Ectodermal cell (in vitro differentiated cells): Measurements from ENCODE around the gene ACR. TPM values are rescaled to one million over a fixed set of nuclear protein-coding genes. Genes with fewer than 3 reads are reported as not detected.
A peak's percentile ranks its signal among the peaks of the same experiment; 100 is the strongest.

Experiments used
- H3K27ac ChIP-seq: 2 replicates; pipeline ENCODE4 v1.7.0; 2013; ENCODE audit warnings: mild to moderate bottlenecking, low read depth, low read length; ENCODE audit not compliant: insufficient read depth, poor library complexity, severe bottlenecking
- H3K27me3 ChIP-seq: 2 replicates; pipeline ENCODE4 v1.7.0; 2013; ENCODE audit warnings: mild to moderate bottlenecking, low read length; ENCODE audit not compliant: insufficient read depth, control insufficient read depth, poor library complexity, severe bottlenecking
- H3K36me3 ChIP-seq: one replicate; pipeline ENCODE4 v1.7.0; 2013; ENCODE audit warnings: low read length; ENCODE audit not compliant: control insufficient read depth, insufficient read depth
- H3K4me1 ChIP-seq: one replicate; pipeline ENCODE4 v1.7.0; 2013; ENCODE audit warnings: low read length; ENCODE audit not compliant: control insufficient read depth, insufficient read depth
- H3K4me3 ChIP-seq: 2 replicates; pipeline ENCODE4 v1.7.0; 2013; ENCODE audit warnings: low read depth, low read length, control low read depth; ENCODE audit not compliant: insufficient read depth
- H3K9me3 ChIP-seq: 2 replicates; pipeline ENCODE4 v1.7.0; 2013; ENCODE audit warnings: mild to moderate bottlenecking, low read length, moderate library complexity; ENCODE audit not compliant: control insufficient read depth
- WGBS, 2 experiments: methylation state at CpG; one replicate each; pipeline ENCODE4 v1.1.7; 2013; ENCODE audit warnings: missing lambda C conversion rate in 2 of 2; 5-methylcytosine and 5-hydroxymethylcytosine counted together
- polyA plus RNA-seq, 4 experiments: library from polyadenylated mRNA; stranded (reverse); fragments of 50-300 nt; gene quantifications; one replicate each; pipeline ENCODE4 v1.2.3, GENCODE V29; 2013

ACR gene
- 1.1 TPM for polyA plus RNA-seq (2013, experiment 1 of 4)
- polyA plus RNA-seq (2013, experiment 2 of 4) = 0.12 TPM
- polyA plus RNA-seq (2013, experiment 3 of 4) = 0.32 TPM
- 0.24 TPM for polyA plus RNA-seq (2013, experiment 4 of 4)

GRCh38 chr22:50737728-50738648, at the start of gene ACR:
Gene ACR, plus strand, starts transcription at chr22:50738204. Its CDS starts 32 bp downstream, at chr22:50738236.
- Histone ChIP-seq H3K4me3 (no peak within 1 kb of the TSS), H3K27me3 (peaks cover 42% of the 10 kb centered on the region), H3K4me1 (peaks cover 6% of the 10 kb centered on the region), H3K9me3 (no peaks in the 10 kb centered on the region), H3K27ac (no peak within 1 kb of the TSS), H3K36me3 (no peaks in the 10 kb centered on the region)
- 80 to 81% methylated on average over 13 of the region's 13 CpGs for WGBS, 2 experiments

GRCh38 chr22:50688448-50688847, 49.6 kb upstream of the ACR start:
- Histone ChIP-seq H3K36me3 (peaks cover 5% of the 10 kb centered on the region), H3K9me3 (no peaks in the 10 kb centered on the region), H3K4me1 (no peaks in the 10 kb centered on the region), H3K4me3 (no peak overlapping the region), H3K27ac (no peak overlapping the region), H3K27me3 (no peaks in the 10 kb centered on the region)
- 91 to 93% methylated on average over 5 of the region's 5 CpGs for WGBS, 2 experiments

GRCh38 chr22:50691521-50691920, 46.5 kb upstream of the ACR start:
- Histone ChIP-seq H3K4me1 (no peaks in the 10 kb centered on the region), H3K4me3 (no peak overlapping the region), H3K27me3 (no peaks in the 10 kb centered on the region), H3K9me3 (no peaks in the 10 kb centered on the region), H3K36me3 (peaks cover 5% of the 10 kb centered on the region), H3K27ac (no peak overlapping the region)
- WGBS, 2 experiments = 11 to 15% methylated on average over 2 of the region's 2 CpGs

GRCh38 chr22:50693462-50693861, 44.5 kb upstream of the ACR start:
- H3K27ac ChIP-seq = no peak overlapping the region
- 96 to 98% methylated on average over 4 to 6 of the region's 6 CpGs for WGBS, 2 experiments

GRCh38 chr22:50694099-50694605, 43.9 kb upstream of the ACR start:
- H3K4me1 ChIP-seq = no peaks in the 10 kb centered on the region
- no peak overlapping the region for H3K27ac ChIP-seq
- WGBS, 2 experiments = 89% methylated on average over 3 of the region's 3 CpGs
- H3K9me3 ChIP-seq = no peaks in the 10 kb centered on the region
- peaks cover 11% of the 10 kb centered on the region for H3K27me3 ChIP-seq
- no peaks in the 10 kb centered on the region for H3K36me3 ChIP-seq
- no peak overlapping the region for H3K4me3 ChIP-seq

More at GRCh38 chr22:50693462-50693861, 44.5 kb upstream of the ACR start:
- peaks cover 1% of the 10 kb centered on the region for H3K36me3 ChIP-seq
- H3K4me1 ChIP-seq = no peaks in the 10 kb centered on the region
- peaks cover 9% of the 10 kb centered on the region for H3K27me3 ChIP-seq
- no peak overlapping the region for H3K4me3 ChIP-seq
- no peaks in the 10 kb centered on the region for H3K9me3 ChIP-seq

GRCh38 chr22:50694766-50695420, 43.1 kb upstream of the ACR start:
- H3K9me3 ChIP-seq = no peaks in the 10 kb centered on the region
- H3K4me3 ChIP-seq = no peak overlapping the region
- H3K4me1 ChIP-seq = no peaks in the 10 kb centered on the region
- H3K27ac ChIP-seq = no peak overlapping the region
- 90 to 91% methylated on average over 18 of the region's 18 CpGs for WGBS, 2 experiments
- peaks cover 11% of the 10 kb centered on the region for H3K27me3 ChIP-seq
- H3K36me3 ChIP-seq = no peaks in the 10 kb centered on the region

- Histone ChIP-seq H3K4me1 (no peaks in the 10 kb centered on the region), H3K27me3 (peaks cover 11% of the 10 kb centered on the region), H3K9me3 (no peaks in the 10 kb centered on the region), H3K4me3 (no peak overlapping the region), H3K36me3 (no peaks in the 10 kb centered on the region), H3K27ac (no peak overlapping the region)
- 94 to 95% methylated on average over 18 of the region's 18 CpGs for WGBS, 2 experiments
These were observed 42.4 kb upstream of the ACR start for GRCh38 chr22:50695421-50696250.

- 59 to 64% methylated on average over 21 of the region's 21 CpGs for WGBS, 2 experiments
- no peaks in the 10 kb centered on the region for H3K9me3 ChIP-seq
- no peak overlapping the region for H3K27ac ChIP-seq
- H3K4me3 ChIP-seq = no peak overlapping the region
- H3K27me3 ChIP-seq = peaks cover 11% of the 10 kb centered on the region
- H3K4me1 ChIP-seq = no peaks in the 10 kb centered on the region
- no peaks in the 10 kb centered on the region for H3K36me3 ChIP-seq
These were observed 41.7 kb upstream of the ACR start for GRCh38 chr22:50696251-50696798.

- no peaks in the 10 kb centered on the region for H3K36me3 ChIP-seq
- peak overlapping the region; percentile 30 for H3K4me3 ChIP-seq
- WGBS, 2 experiments = 7 to 10% methylated on average over 44 to 51 of the region's 58 CpGs
These were observed 41.0 kb upstream of the ACR start for GRCh38 chr22:50696799-50697561.

More at GRCh38 chr22:50696799-50697561, 41.0 kb upstream of the ACR start:
- H3K27me3 ChIP-seq = peaks cover 11% of the 10 kb centered on the region
- H3K9me3 ChIP-seq = no peaks in the 10 kb centered on the region
- H3K4me1 ChIP-seq = no peaks in the 10 kb centered on the region
- H3K27ac ChIP-seq = no peak overlapping the region
